Measurements from ENCODE around the gene SNX13.

GRCh38 chr7:17870406-17870805 is 69.9 kb downstream of the SNX13 start:
- TF ChIP-seq CTCF (IDR thresholded peaks at IDR 0.05) (no peak), POLR2A (IDR thresholded peaks at IDR 0.05) (no peak)
